Glutamatergic neuron (in vitro differentiated cells): ENCODE results near the gene DRGX. TPM values are rescaled to one million over a fixed set of nuclear protein-coding genes. Genes with fewer than 3 reads are reported as not detected.
A peak's percentile ranks its signal among the peaks of the same experiment; 100 is the strongest.

Source experiments
- DNase-seq: peaks from one replicate; pipeline ENCODE4 v3.0.0; 2022
- H3K27ac Mint-ChIP-seq: one replicate; pipeline ENCODE4 v1.8.0; 2020; ENCODE audit warnings: mild to moderate bottlenecking, mixed read lengths, inconsistent platforms; ENCODE audit not compliant: unreplicated experiment
- H3K27me3 Mint-ChIP-seq: one replicate; pipeline ENCODE4 v1.8.0; 2020; ENCODE audit warnings: mild to moderate bottlenecking, moderate library complexity, mixed read lengths, inconsistent platforms; ENCODE audit not compliant: unreplicated experiment
- H3K36me3 Mint-ChIP-seq: one replicate; pipeline ENCODE4 v1.8.0; 2020; ENCODE audit warnings: mild to moderate bottlenecking, mixed read lengths, inconsistent platforms; ENCODE audit not compliant: unreplicated experiment
- H3K4me1 Mint-ChIP-seq: one replicate; pipeline ENCODE4 v1.8.0; 2020; ENCODE audit warnings: mild to moderate bottlenecking, low read depth, mixed read lengths, inconsistent platforms; ENCODE audit not compliant: unreplicated experiment
- H3K4me3 Mint-ChIP-seq: one replicate; pipeline ENCODE4 v1.8.0; 2020; ENCODE audit warnings: mild to moderate bottlenecking, mixed read lengths, inconsistent platforms; ENCODE audit not compliant: unreplicated experiment
- H3K9me3 Mint-ChIP-seq: one replicate; pipeline ENCODE4 v1.8.0; 2020; ENCODE audit warnings: mild to moderate bottlenecking, moderate library complexity, mixed read lengths, inconsistent platforms; ENCODE audit not compliant: unreplicated experiment
- CTCF ChIP-seq: fragments of 200-600 bp; sonication (generic); IDR thresholded peaks from one replicate; pipeline ENCODE4 v1.5.0; 2021; ENCODE audit not compliant: partially characterized antibody, unreplicated experiment
- total RNA-seq: library from RNA; stranded (reverse); fragmentation: NEBNext Ultra II Directional; extraction: Animal tissue kit (Norgen Biotek cat#: 25700); gene quantifications from one replicate; pipeline ENCODE4 v1.2.1, GENCODE V29; 2021; ENCODE audit not compliant: unreplicated experiment

Gene DRGX
- total RNA-seq, 1 donor from 2014 or later, result 65.2 TPM

GRCh38 chr10:49400365-49400764 is 4.5 kb upstream of the DRGX start:
- Mint-ChIP-seq H3K4me1 (peaks cover 22% of the 10 kb centered on the region), H3K27ac (no peak overlapping the region), H3K36me3 (peaks cover 8% of the 10 kb centered on the region), H3K9me3 (peaks cover 14% of the 10 kb centered on the region), H3K27me3 (peaks cover 18% of the 10 kb centered on the region), H3K4me3 (no peak overlapping the region)
- TF ChIP-seq CTCF, result no peak
- DNase-seq, result no peak

GRCh38 chr10:49398986-49399385 is 3.1 kb upstream of the DRGX start:
- H3K27me3 Mint-ChIP-seq, result peaks cover 22% of the 10 kb centered on the region
- peaks cover 8% of the 10 kb centered on the region for H3K36me3 Mint-ChIP-seq
- H3K4me1 Mint-ChIP-seq, result peaks cover 21% of the 10 kb centered on the region
- H3K4me3 Mint-ChIP-seq, result peak overlapping the region; percentile 92
- no peak for TF ChIP-seq CTCF
- no peak for DNase-seq
- no peak overlapping the region for H3K27ac Mint-ChIP-seq
- H3K9me3 Mint-ChIP-seq, result peaks cover 14% of the 10 kb centered on the region

- Mint-ChIP-seq H3K9me3 (peaks cover 18% of the 10 kb centered on the region), H3K4me3 (peak overlapping the region; percentile 92), H3K36me3 (peaks cover 8% of the 10 kb centered on the region), H3K27ac (peak overlapping the region; percentile 68), H3K27me3 (peaks cover 25% of the 10 kb centered on the region), H3K4me1 (peaks cover 26% of the 10 kb centered on the region)
- no peak for TF ChIP-seq CTCF
- peak; percentile 45 for DNase-seq
These were observed 2.3 kb upstream of the DRGX start for GRCh38 chr10:49398000-49398861.

- no peak for TF ChIP-seq CTCF
- H3K27ac Mint-ChIP-seq, result peak overlapping the region; percentile 93
- H3K9me3 Mint-ChIP-seq, result peaks cover 21% of the 10 kb centered on the region
- H3K4me3 Mint-ChIP-seq, result peak overlapping the region; percentile 86
- peaks cover 21% of the 10 kb centered on the region for H3K27me3 Mint-ChIP-seq
- peaks cover 29% of the 10 kb centered on the region for H3K4me1 Mint-ChIP-seq
- DNase-seq, result peak; percentile 54
- peaks cover 11% of the 10 kb centered on the region for H3K36me3 Mint-ChIP-seq
These were observed 1.4 kb upstream of the DRGX start for GRCh38 chr10:49397036-49397999.
